Central memory CD4-positive, alpha-beta T cell (primary cell): ENCODE data around the gene GABRG3.
"Not testable (repeated sequence)": the region's sequence is repeated elsewhere in the genome, so short reads cannot be mapped to it uniquely, and the experiment has no call there.

Source experiments
- DNase-seq: peaks from one replicate; pipeline ENCODE4 v3.0.0; 2022

The GABRG3 gene

GRCh38 chr15:27183201-27183600, 212.2 kb downstream of the GABRG3 start:
- no peak for DNase-seq

GRCh38 chr15:27191515-27191914, 220.5 kb downstream of the GABRG3 start:
- not testable (repeated sequence) for DNase-seq

- no peak for DNase-seq
These were observed 225.7 kb downstream of the GABRG3 start for GRCh38 chr15:27196691-27197090.

- DNase-seq = no peak
These were observed 230.4 kb downstream of the GABRG3 start for GRCh38 chr15:27201425-27201824.

GRCh38 chr15:27210176-27210575, 239.2 kb downstream of the GABRG3 start:
- no peak for DNase-seq

- DNase-seq = no peak
These were observed 243.1 kb downstream of the GABRG3 start for GRCh38 chr15:27214032-27214431.

GRCh38 chr15:27214961-27215360, 244.0 kb downstream of the GABRG3 start:
- DNase-seq = no peak

- DNase-seq = no peak
These were observed 247.4 kb downstream of the GABRG3 start for GRCh38 chr15:27218426-27218825.

GRCh38 chr15:27219636-27220035, 248.7 kb downstream of the GABRG3 start:
- no peak for DNase-seq

- no peak for DNase-seq
These were observed 249.2 kb downstream of the GABRG3 start for GRCh38 chr15:27220199-27220598.

- no peak for DNase-seq
These were observed 251.5 kb downstream of the GABRG3 start for GRCh38 chr15:27222479-27222878.

GRCh38 chr15:27223179-27223578, 252.2 kb downstream of the GABRG3 start:
- DNase-seq = no peak

GRCh38 chr15:27231811-27232210, 260.8 kb downstream of the GABRG3 start:
- no peak for DNase-seq

GRCh38 chr15:27232876-27233275, 261.9 kb downstream of the GABRG3 start:
- no peak for DNase-seq

GRCh38 chr15:27234593-27234992, 263.6 kb downstream of the GABRG3 start:
- DNase-seq = no peak

- no peak for DNase-seq
These were observed 264.2 kb downstream of the GABRG3 start for GRCh38 chr15:27235161-27235560.

GRCh38 chr15:27235681-27236080, 264.7 kb downstream of the GABRG3 start:
- no peak for DNase-seq

- no peak for DNase-seq
These were observed 266.4 kb downstream of the GABRG3 start for GRCh38 chr15:27237319-27237939.

GRCh38 chr15:27238209-27238608, 267.2 kb downstream of the GABRG3 start:
- DNase-seq = no peak

GRCh38 chr15:27238707-27239423, 267.9 kb downstream of the GABRG3 start:
- DNase-seq = no peak

GRCh38 chr15:27241943-27242342, 271.0 kb downstream of the GABRG3 start:
- DNase-seq = no peak

GRCh38 chr15:27244047-27244446, 273.1 kb downstream of the GABRG3 start:
- DNase-seq = no peak

- no peak for DNase-seq
These were observed 277.3 kb downstream of the GABRG3 start for GRCh38 chr15:27248251-27248650.

- DNase-seq = no peak
These were observed 278.2 kb downstream of the GABRG3 start for GRCh38 chr15:27249046-27249759.
